Testis (tissue), 3 donors: Measurements from ENCODE around the gene PAQR7. TPM values are rescaled to one million over a fixed set of nuclear protein-coding genes. Genes with fewer than 3 reads are reported as not detected.

Source experiments
- DNase-seq: peaks from one replicate; pipeline ENCODE4 v3.0.0-alpha.2; 2019
- H3K27ac ChIP-seq, 2 donors: fragments of 200-600 bp; sonication (generic); one replicate each; pipeline ENCODE4 v1.5.1; 2019
- H3K27me3 ChIP-seq: fragments of 200-600 bp; sonication (generic); one replicate; pipeline ENCODE4 v1.5.1; 2019
- H3K36me3 ChIP-seq: fragments of 200-600 bp; sonication (generic); one replicate; pipeline ENCODE4 v1.5.1; 2017; ENCODE audit warnings: low read depth; ENCODE audit errors: missing control alignments
- H3K4me1 ChIP-seq: fragments of 200-600 bp; sonication (generic); one replicate; pipeline ENCODE4 v1.5.1; 2019
- H3K4me3 ChIP-seq, 2 donors: fragments of 200-600 bp; sonication (generic); one replicate each; pipeline ENCODE4 v1.5.1; 2017 to 2019
- H3K9me3 ChIP-seq: fragments of 200-600 bp; sonication (generic); one replicate; pipeline ENCODE4 v1.5.1; 2017
- POLR2A ChIP-seq: fragments of 450-650 bp; IDR thresholded peaks from one replicate; pipeline ENCODE4 v1.6.1; 2017; ENCODE audit warnings: antibody characterized with exemption, mild to moderate bottlenecking, moderate library complexity
- WGBS, 2 donors: methylation state at CpG; one replicate each; pipeline ENCODE4 v1.1.5; 2018; 5-methylcytosine and 5-hydroxymethylcytosine counted together
- intact Hi-C: fragments of 100-400 bp; cut with DNase I; formaldehyde crosslinking; loops from one replicate; pipeline ENCODE4 v1.15.1; 2023; ENCODE audit warnings: low total_unique reads
- polyA plus RNA-seq: library from polyadenylated mRNA; stranded (reverse); fragments of 350-450 nt; fragmentation: Illumina TruSeq; extraction: RNeasy Lipid Tissue Mini Kit (QIAGEN cat#74804); gene quantifications from one replicate; pipeline ENCODE4 v1.2.3, GENCODE V29; 2014; ENCODE audit warnings: low read depth, low replicate concordance; ENCODE audit not compliant: insufficient read depth
- total RNA-seq, 2 donors: library from RNA; depleted of rRNA; stranded (reverse); fragments of >200 nt; gene quantifications; one replicate each; pipeline ENCODE4 v1.2.3, GENCODE V29; 2016
- TF ChIP-seq, protein P1 (sequence below), 3 experiments: fragments of 450-650 bp in 2 of 3; fragments of 200-600 bp in 1 of 3; sonication (generic) in 1 of 3; IDR thresholded peaks; one replicate each; pipeline ENCODE4 v1.5.1; 2016 to 2019; ENCODE audit warnings: antibody characterized with exemption in 3 of 3, mild to moderate bottlenecking in 2 of 3, moderate library complexity in 1 of 3

The PAQR7 gene
- total and polyA plus RNA-seq, 3 donors from 2014 or later: 89.3 to 94.8 (median 92.4) TPM

DNA sequence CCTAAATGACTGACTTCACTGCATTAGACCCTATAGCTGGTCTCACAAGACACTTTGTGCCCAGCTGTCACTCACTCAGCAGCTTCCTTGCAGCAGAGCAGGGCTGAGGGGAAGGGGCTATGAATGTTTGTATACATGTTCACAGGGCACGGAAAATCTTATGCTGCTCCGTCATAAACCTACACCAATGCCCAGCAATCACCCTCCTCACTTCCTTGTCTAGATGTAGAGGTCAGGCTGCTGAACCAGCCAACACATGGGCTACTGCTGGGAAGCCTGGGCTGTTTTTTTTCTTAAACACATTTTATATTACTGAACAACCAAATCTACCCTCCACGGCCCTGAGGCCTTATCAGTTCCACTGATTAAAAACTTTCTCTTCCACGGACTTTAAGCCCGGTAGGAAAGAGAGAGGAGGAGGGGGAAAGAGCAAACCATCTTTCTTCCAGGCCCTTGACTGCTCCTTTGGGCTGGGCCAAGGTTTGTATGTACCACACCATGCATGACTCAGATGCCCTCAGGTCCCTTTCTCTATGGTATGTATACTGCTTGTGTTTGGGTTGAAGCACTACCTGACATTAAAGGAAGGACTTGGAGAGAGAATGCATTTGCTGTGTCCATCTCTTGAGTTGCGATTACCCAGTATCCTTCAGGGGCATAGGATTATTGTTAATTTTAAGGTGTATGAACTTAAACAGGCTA lies 43.0 kb downstream of the PAQR7 start:
- H3K27me3 ChIP-seq: no peaks in the 10 kb centered on the region
- TF ChIP-seq, protein P1, sequence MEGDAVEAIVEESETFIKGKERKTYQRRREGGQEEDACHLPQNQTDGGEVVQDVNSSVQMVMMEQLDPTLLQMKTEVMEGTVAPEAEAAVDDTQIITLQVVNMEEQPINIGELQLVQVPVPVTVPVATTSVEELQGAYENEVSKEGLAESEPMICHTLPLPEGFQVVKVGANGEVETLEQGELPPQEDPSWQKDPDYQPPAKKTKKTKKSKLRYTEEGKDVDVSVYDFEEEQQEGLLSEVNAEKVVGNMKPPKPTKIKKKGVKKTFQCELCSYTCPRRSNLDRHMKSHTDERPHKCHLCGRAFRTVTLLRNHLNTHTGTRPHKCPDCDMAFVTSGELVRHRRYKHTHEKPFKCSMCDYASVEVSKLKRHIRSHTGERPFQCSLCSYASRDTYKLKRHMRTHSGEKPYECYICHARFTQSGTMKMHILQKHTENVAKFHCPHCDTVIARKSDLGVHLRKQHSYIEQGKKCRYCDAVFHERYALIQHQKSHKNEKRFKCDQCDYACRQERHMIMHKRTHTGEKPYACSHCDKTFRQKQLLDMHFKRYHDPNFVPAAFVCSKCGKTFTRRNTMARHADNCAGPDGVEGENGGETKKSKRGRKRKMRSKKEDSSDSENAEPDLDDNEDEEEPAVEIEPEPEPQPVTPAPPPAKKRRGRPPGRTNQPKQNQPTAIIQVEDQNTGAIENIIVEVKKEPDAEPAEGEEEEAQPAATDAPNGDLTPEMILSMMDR (IDR thresholded peaks at IDR 0.05): no peak
- no peak for TF ChIP-seq POLR2A
- intact Hi-C loops: no loop called here
- peaks cover 27% of the 10 kb centered on the region for H3K4me1 ChIP-seq
- WGBS, 2 donors: 69 to 90% methylated on average over 6 of the region's 6 CpGs
- DNase-seq: no peak
- no peaks in the 10 kb centered on the region for H3K36me3 ChIP-seq
- no peak overlapping the region for H3K27ac ChIP-seq
- no peak overlapping the region for H3K4me3 ChIP-seq
- no peaks in the 10 kb centered on the region for H3K9me3 ChIP-seq

DNA sequence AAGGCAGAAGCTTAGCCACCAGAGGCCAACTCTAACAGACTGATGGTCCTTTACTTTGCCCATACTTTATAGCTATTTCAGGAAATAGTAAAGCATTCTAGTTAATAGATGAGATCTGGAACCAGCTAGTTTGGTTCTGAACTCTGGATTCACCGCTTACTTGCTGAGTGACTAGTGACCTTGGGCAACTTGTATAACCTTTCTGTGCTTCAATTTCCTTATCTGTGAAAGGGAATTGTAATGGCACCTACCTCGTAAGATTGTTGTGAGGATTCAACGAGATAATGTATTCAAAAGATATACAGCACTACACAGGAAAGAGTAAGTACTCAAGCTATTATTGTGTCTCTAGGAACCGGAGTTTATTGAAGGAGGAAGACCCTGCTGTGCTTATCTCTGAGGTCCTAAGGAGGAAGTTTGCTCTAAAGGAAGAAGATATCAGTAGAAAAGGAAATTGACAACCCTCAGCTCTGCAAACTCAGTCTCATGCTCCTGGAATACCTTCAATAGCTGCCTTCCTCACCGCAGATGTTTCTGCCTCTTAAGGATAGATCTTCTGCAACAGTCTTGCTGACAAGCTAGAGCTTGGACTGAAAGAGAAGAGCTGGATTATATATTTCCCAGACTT lies 43.8 kb downstream of the PAQR7 start:
- no peaks in the 10 kb centered on the region for H3K9me3 ChIP-seq
- H3K27ac ChIP-seq: no peak overlapping the region
- H3K27me3 ChIP-seq: no peaks in the 10 kb centered on the region
- intact Hi-C loops: no loop called here
- H3K4me3 ChIP-seq: no peak overlapping the region
- TF ChIP-seq, protein P1 (IDR thresholded peaks at IDR 0.05): no peak
- TF ChIP-seq POLR2A: no peak
- 54 to 64% methylated on average over 5 of the region's 5 CpGs for WGBS, 2 donors
- no peak for DNase-seq
- peaks cover 19% of the 10 kb centered on the region for H3K4me1 ChIP-seq
- H3K36me3 ChIP-seq: no peaks in the 10 kb centered on the region

DNA sequence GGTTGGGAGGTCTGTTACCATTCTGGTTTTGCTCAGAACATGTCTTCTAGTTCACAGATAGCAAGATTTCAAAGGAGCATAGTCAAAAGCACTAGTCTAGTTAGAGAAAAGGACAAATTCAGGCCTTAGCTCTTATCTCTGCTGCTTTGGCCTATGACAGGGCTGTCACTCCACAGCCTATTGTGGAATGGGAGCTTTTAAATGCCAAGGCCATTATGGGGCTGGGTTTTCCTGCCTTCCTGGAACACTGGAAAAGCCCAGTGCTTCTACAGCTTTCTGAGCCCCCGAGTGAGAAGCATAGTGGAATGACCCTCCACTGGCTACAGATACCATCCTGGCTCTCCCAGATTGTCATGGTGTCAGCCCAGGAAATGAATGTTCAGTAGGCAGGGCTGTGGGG lies 46.5 kb downstream of the PAQR7 start:
- intact Hi-C loops: no loop called here
- H3K36me3 ChIP-seq: no peaks in the 10 kb centered on the region
- no peaks in the 10 kb centered on the region for H3K4me1 ChIP-seq
- peak overlapping the region in 1 of 2 donors; percentile 19 for H3K27ac ChIP-seq
- DNase-seq: no peak
- H3K4me3 ChIP-seq: no peak overlapping the region
- H3K27me3 ChIP-seq: no peaks in the 10 kb centered on the region
- 18 to 60% methylated on average over 1 of the region's 1 CpG for WGBS, 2 donors
- TF ChIP-seq, protein P1 (IDR thresholded peaks at IDR 0.05): no peak
- no peak for TF ChIP-seq POLR2A
- no peaks in the 10 kb centered on the region for H3K9me3 ChIP-seq

DNA sequence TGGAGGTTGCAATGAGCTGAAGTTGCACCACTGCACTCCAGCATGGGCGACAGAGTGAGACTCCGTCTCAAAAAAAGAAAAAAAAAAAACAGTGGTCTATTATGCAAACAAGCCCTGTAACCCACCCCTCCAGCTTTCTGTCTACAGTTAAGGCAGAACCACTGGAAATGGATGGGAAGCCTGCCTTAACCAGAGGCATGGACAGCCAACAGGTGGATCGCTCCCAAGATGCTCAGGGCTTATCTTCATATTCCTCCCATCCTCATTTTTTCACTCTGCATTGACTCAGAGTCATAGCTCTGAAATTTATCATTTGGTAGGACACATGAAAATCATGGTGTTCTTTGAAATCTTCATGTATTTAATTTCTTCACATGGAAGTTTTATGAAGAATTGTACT lies 47.0 kb downstream of the PAQR7 start:
- H3K4me3 ChIP-seq: no peak overlapping the region
- DNase-seq: no peak
- H3K4me1 ChIP-seq: no peaks in the 10 kb centered on the region
- no peaks in the 10 kb centered on the region for H3K36me3 ChIP-seq
- intact Hi-C loops: no loop called here
- H3K9me3 ChIP-seq: no peaks in the 10 kb centered on the region
- peak overlapping the region in 1 of 2 donors; percentile 19 for H3K27ac ChIP-seq
- no peak for TF ChIP-seq POLR2A
- TF ChIP-seq, protein P1 (IDR thresholded peaks at IDR 0.05): no peak
- 63 to 68% methylated on average over 2 to 3 of the region's 3 CpGs for WGBS, 2 donors
- H3K27me3 ChIP-seq: no peaks in the 10 kb centered on the region
